Glutamatergic neuron (in vitro differentiated cells): ENCODE data around the gene VGLL1. TPM values are rescaled to one million over a fixed set of nuclear protein-coding genes. Genes with fewer than 3 reads are reported as not detected.

Experiments used
- DNase-seq: peaks from one replicate; pipeline ENCODE4 v3.0.0; 2022
- H3K27ac Mint-ChIP-seq: one replicate; pipeline ENCODE4 v1.8.0; 2020; ENCODE audit warnings: mild to moderate bottlenecking, mixed read lengths, inconsistent platforms; ENCODE audit not compliant: unreplicated experiment
- H3K27me3 Mint-ChIP-seq: one replicate; pipeline ENCODE4 v1.8.0; 2020; ENCODE audit warnings: mild to moderate bottlenecking, moderate library complexity, mixed read lengths, inconsistent platforms; ENCODE audit not compliant: unreplicated experiment
- H3K36me3 Mint-ChIP-seq: one replicate; pipeline ENCODE4 v1.8.0; 2020; ENCODE audit warnings: mild to moderate bottlenecking, mixed read lengths, inconsistent platforms; ENCODE audit not compliant: unreplicated experiment
- H3K4me1 Mint-ChIP-seq: one replicate; pipeline ENCODE4 v1.8.0; 2020; ENCODE audit warnings: mild to moderate bottlenecking, low read depth, mixed read lengths, inconsistent platforms; ENCODE audit not compliant: unreplicated experiment
- H3K4me3 Mint-ChIP-seq: one replicate; pipeline ENCODE4 v1.8.0; 2020; ENCODE audit warnings: mild to moderate bottlenecking, mixed read lengths, inconsistent platforms; ENCODE audit not compliant: unreplicated experiment
- H3K9me3 Mint-ChIP-seq: one replicate; pipeline ENCODE4 v1.8.0; 2020; ENCODE audit warnings: mild to moderate bottlenecking, moderate library complexity, mixed read lengths, inconsistent platforms; ENCODE audit not compliant: unreplicated experiment
- CTCF ChIP-seq: fragments of 200-600 bp; sonication (generic); IDR thresholded peaks from one replicate; pipeline ENCODE4 v1.5.0; 2021; ENCODE audit not compliant: partially characterized antibody, unreplicated experiment
- total RNA-seq: library from RNA; stranded (reverse); fragmentation: NEBNext Ultra II Directional; extraction: Animal tissue kit (Norgen Biotek cat#: 25700); gene quantifications from one replicate; pipeline ENCODE4 v1.2.1, GENCODE V29; 2021; ENCODE audit not compliant: unreplicated experiment

VGLL1 gene
- total RNA-seq, 1 donor from 2014 or later = not detected

DNA sequence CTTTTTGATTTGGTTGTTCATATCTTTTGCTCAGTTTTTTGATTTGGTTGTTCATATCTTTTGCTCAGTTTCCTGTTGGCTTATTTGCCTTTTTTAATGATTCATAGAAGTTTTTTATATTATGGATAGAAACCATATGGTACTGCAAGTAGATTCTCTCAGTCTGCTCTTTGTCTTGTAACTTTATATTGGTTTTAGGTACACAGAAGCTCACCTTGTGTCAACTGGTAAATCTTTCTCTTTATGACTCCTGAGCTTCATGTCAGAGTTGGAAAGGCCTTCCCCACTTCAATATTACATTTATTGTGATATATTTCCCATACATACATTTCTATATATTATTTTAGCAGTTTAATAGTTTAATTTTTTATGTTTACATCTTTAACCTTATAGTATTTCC, 8.2 kb upstream of the VGLL1 start:
- TF ChIP-seq CTCF = no peak
- no peak for DNase-seq
- Mint-ChIP-seq H3K4me3 (no peak overlapping the region), H3K36me3 (no peaks in the 10 kb centered on the region), H3K4me1 (no peaks in the 10 kb centered on the region), H3K9me3 (no peaks in the 10 kb centered on the region), H3K27me3 (no peaks in the 10 kb centered on the region), H3K27ac (no peak overlapping the region)

DNA sequence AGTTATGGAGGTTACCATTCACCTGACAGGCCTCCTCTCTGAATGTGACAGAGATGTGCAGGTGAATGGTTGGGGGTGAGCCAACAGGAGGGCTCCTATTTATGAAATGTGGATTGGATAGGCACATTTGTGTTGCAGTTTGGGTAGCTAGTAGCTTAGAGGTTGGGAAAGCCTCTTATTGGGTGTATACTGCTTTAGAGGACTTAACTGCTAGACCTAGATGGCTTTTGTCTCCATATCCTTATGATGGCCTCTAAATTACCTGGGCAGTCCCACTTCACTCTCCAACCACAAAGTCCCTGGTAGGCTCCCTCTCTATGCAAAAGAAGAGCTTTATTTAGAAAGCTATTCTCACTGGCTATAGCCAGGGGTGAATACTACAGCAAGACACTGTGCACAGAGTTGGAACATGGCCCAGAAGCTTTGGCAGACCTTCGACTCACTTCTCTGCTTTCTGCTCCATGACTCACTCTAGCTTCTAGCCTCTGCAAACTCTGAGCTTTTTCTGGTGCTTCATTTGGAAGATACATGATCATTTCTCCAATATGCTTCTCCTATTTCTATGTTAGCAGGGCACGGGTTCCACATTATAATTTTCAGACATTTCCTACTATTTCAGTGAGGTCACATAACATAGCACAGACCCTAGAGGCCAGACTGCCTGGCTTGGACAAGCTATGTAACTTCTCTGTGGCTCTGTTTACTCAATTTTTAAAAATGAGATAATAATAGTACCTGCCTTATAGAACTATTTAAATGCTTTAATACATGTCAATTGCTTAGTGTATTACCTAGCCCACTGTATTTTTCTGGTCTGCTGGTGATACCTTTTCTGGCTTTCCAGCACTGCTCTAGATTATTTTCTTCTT, 6.0 kb upstream of the VGLL1 start:
- Mint-ChIP-seq H3K4me3 (no peak overlapping the region), H3K27ac (no peak overlapping the region), H3K36me3 (no peaks in the 10 kb centered on the region), H3K4me1 (no peaks in the 10 kb centered on the region), H3K9me3 (peaks cover 2% of the 10 kb centered on the region), H3K27me3 (no peaks in the 10 kb centered on the region)
- DNase-seq = no peak
- no peak for TF ChIP-seq CTCF

DNA sequence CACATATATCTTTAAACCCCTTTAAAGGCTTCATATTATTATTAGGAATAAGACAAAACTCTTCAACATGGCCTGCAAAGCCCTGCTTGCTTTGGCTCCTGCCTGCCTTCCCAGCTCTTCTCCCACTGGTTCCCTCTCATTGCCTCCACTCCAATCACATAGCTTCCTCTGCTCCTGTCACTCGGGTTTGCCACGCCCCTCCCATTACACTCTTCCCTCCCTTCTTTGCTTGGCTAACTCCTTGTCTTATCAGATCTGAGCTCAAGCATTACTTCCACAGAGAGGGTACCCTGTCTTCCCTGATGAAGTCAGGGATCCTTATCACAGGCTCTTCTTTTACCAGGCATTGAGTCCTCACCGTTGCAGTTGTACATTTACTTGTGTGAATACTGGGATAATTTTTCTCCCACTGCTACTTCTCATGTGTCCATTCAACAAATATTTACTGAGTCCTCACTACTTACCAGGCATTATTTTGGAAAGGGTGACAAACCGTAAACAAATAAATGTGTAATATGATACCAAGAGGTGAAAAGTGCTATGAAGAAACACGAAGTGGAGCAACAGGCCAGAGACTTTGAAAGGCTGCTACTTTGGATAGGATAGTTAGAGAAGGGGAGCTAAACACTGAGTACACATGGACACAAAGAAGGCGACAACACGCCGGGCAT, 3.2 kb upstream of the VGLL1 start:
- Mint-ChIP-seq H3K27ac (no peak overlapping the region), H3K4me3 (no peak overlapping the region), H3K36me3 (no peaks in the 10 kb centered on the region), H3K9me3 (peaks cover 2% of the 10 kb centered on the region), H3K4me1 (no peaks in the 10 kb centered on the region), H3K27me3 (no peaks in the 10 kb centered on the region)
- DNase-seq = no peak
- no peak for TF ChIP-seq CTCF

DNA sequence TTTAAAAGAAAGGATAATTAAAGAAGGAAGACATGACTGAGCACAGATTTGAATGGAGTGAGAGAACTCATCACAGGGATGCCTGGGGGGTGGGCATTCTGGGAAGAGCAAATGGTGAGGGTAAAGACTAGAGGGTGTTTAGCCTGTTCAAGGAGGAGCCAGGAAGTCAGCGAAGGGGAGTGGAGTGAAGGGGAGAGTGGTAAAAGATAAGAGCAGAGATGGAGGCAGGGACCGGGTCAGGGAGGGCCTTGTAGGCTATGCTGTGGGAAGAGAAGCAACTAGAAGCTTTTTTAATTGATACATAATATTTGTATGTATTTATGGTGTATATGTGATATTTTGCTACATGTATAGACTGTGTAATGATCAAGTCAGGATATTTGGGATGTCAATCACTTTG, 2.2 kb upstream of the VGLL1 start:
- no peak for DNase-seq
- no peaks in the 10 kb centered on the region for H3K4me1 Mint-ChIP-seq

More for the DNA sequence above, 2.2 kb upstream of the VGLL1 start:
- H3K36me3 Mint-ChIP-seq = no peaks in the 10 kb centered on the region
- peaks cover 2% of the 10 kb centered on the region for H3K9me3 Mint-ChIP-seq
- H3K27ac Mint-ChIP-seq = no peak overlapping the region
- TF ChIP-seq CTCF = no peak
- H3K27me3 Mint-ChIP-seq = no peaks in the 10 kb centered on the region
- no peak overlapping the region for H3K4me3 Mint-ChIP-seq
